B cell (primary cell): Measurements from ENCODE around the gene AFTPH. TPM values are rescaled to one million over a fixed set of nuclear protein-coding genes. Genes with fewer than 3 reads are reported as not detected.

ENCODE experiments used
- ATAC-seq: fragments of 200-7000 bp; cut with Tn5 transposase; one replicate; pipeline ENCODE4 v1.10.0; 2021; ENCODE audit warnings: low read depth, mild to moderate bottlenecking, moderate number of reproducible peaks, moderate library complexity
- CTCF ChIA-PET: fragments of 350-600 bp; sonication (Branson Sonifier 250); formaldehyde crosslinking; loops from one replicate; lab custom pipeline; 2021; ENCODE audit warnings: antibody characterized with exemption, inconsistent platforms; lab: Charles Lee
- POLR2A ChIA-PET: fragments of 350-600 bp; sonication (Branson Sonifier 250); formaldehyde crosslinking; loops from one replicate; lab custom pipeline; 2021; ENCODE audit warnings: antibody characterized with exemption; lab: Charles Lee
- DNase-seq: peaks from one replicate; pipeline ENCODE4 v3.0.0; 2013
- H2AFZ ChIP-seq: 2 replicates; pipeline ENCODE4 v1.6.1; 2012; ENCODE audit warnings: mild to moderate bottlenecking, low read depth, low read length; ENCODE audit not compliant: insufficient read depth, poor library complexity, severe bottlenecking
- H3K27ac ChIP-seq, 2 donors: 1 replicate in 1 of 2; 2 replicates in 1 of 2; pipeline ENCODE4 v1.5.1; 2012 to 2013; ENCODE audit warnings: low read length in 2 of 2, mild to moderate bottlenecking in 2 of 2, moderate library complexity in 1 of 2
- H3K27me3 ChIP-seq, 4 experiments: fragments of 200-600 bp in 1 of 4; sonication (generic) in 1 of 4; replicated peaks in 1 of 4; 1 replicate in 2 of 4; 2 replicates in 2 of 4; pipeline versions ENCODE4 v1.6.1 to v1.7.0; 2013 to 2016; ENCODE audit warnings: low read length in 3 of 4, mild to moderate bottlenecking in 2 of 4, mixed read lengths in 1 of 4, moderate library complexity in 1 of 4; ENCODE audit not compliant: insufficient read depth in 4 of 4, control insufficient read depth in 3 of 4; ENCODE audit errors: control extremely low read depth in 1 of 4
- H3K36me3 ChIP-seq, 2 experiments: replicated peaks in 1 of 2; 1 replicate in 1 of 2; 2 replicates in 1 of 2; pipeline versions ENCODE4 v1.6.1 to v1.7.1; 2013; ENCODE audit warnings: low read length in 1 of 2; ENCODE audit not compliant: insufficient read depth in 2 of 2, control insufficient read depth in 1 of 2; ENCODE audit errors: control extremely low read depth in 1 of 2, extremely low read depth in 1 of 2
- H3K4me1 ChIP-seq, 2 donors: fragments of 200-600 bp in 1 of 2; sonication (generic) in 1 of 2; 1 replicate in 1 of 2; 2 replicates in 1 of 2; pipeline versions ENCODE4 v1.5.1 to v1.6.1; 2013 to 2017; ENCODE audit warnings: low read length in 2 of 2; ENCODE audit not compliant: control insufficient read depth in 2 of 2, insufficient read depth in 2 of 2
- H3K4me2 ChIP-seq: replicated peaks from 2 replicates; pipeline ENCODE3; 2012; ENCODE audit warnings: mild to moderate bottlenecking, low read depth, low read length; ENCODE audit not compliant: poor library complexity, severe bottlenecking
- H3K4me3 ChIP-seq, 5 experiments: fragments of 200-600 bp in 1 of 5; sonication (generic) in 1 of 5; 1 replicate in 3 of 5; 2 replicates in 2 of 5; pipeline versions ENCODE4 v1.5.1 to v1.7.0; 2011 to 2016; ENCODE audit warnings: low read length in 4 of 5, mild to moderate bottlenecking in 4 of 5, low read depth in 2 of 5, control low read depth in 1 of 5, moderate library complexity in 1 of 5; ENCODE audit not compliant: insufficient read depth in 1 of 5; ENCODE audit errors: control extremely low read depth in 1 of 5, extremely low read depth in 1 of 5
- H3K79me2 ChIP-seq: fragments of 200-600 bp; sonication (generic); one replicate; pipeline ENCODE4 v1.6.0; 2016; ENCODE audit warnings: low read length; ENCODE audit not compliant: control insufficient read depth, insufficient read depth
- H3K9ac ChIP-seq: fragments of 200-600 bp; sonication (generic); 2 replicates; pipeline ENCODE4 v1.6.1; 2017; ENCODE audit warnings: mild to moderate bottlenecking, low read length, moderate library complexity
- H3K9me3 ChIP-seq, 3 donors: one replicate each; pipeline versions ENCODE4 v1.6.1 to v1.7.1; 2013; ENCODE audit warnings: low read length in 2 of 3; ENCODE audit not compliant: control insufficient read depth in 2 of 3, insufficient read depth in 1 of 3; ENCODE audit errors: control extremely low read depth in 1 of 3
- H4K20me1 ChIP-seq: 2 replicates; pipeline ENCODE4 v1.6.0; 2012; ENCODE audit warnings: mild to moderate bottlenecking, low read length; ENCODE audit not compliant: insufficient read depth, control insufficient read depth, poor library complexity, severe bottlenecking
- H3K27ac Mint-ChIP-seq: one replicate; pipeline ENCODE4 v1.8.0; 2021; ENCODE audit warnings: mixed read lengths
- H3K27me3 Mint-ChIP-seq: one replicate; pipeline ENCODE4 v1.8.0; 2021; ENCODE audit warnings: mixed read lengths
- H3K4me1 Mint-ChIP-seq: one replicate; pipeline ENCODE4 v1.8.0; 2021; ENCODE audit warnings: mixed read lengths
- H3K4me3 Mint-ChIP-seq: one replicate; pipeline ENCODE4 v1.8.0; 2021; ENCODE audit warnings: mixed read lengths
- H3K9me3 Mint-ChIP-seq: one replicate; pipeline ENCODE4 v1.8.0; 2022; ENCODE audit warnings: mixed read lengths; ENCODE audit not compliant: insufficient read depth
- EZH2 ChIP-seq: IDR thresholded peaks from 2 replicates; pipeline ENCODE4 v1.6.1; 2012; ENCODE audit warnings: borderline replicate concordance, low read depth, mild to moderate bottlenecking, moderate library complexity, low read length; ENCODE audit not compliant: insufficient read depth, poor library complexity, severe bottlenecking
- WGBS: methylation state at CpG from one replicate; pipeline ENCODE4 v1.1.5; 2013; ENCODE audit warnings: missing lambda C conversion rate; ENCODE audit not compliant: insufficient coverage; 5-methylcytosine and 5-hydroxymethylcytosine counted together
- intact Hi-C: fragments of 100-400 bp; cut with micrococcal nuclease; formaldehyde crosslinking; loops from one replicate; pipeline ENCODE4 v1.10.0; 2022
- polyA plus RNA-seq: library from polyadenylated mRNA; depleted of rRNA; stranded (reverse); fragments of >200 nt; gene quantifications from 2 replicates; pipeline ENCODE4 v1.2.3, GENCODE V29; 2012
- small RNA-seq: library from RNA; depleted of rRNA; stranded (forward); fragments of <200 nt; gene quantifications from one replicate; pipeline ENCODE3, GENCODE V24; 2012; ENCODE audit warnings: low replicate concordance, low read depth; ENCODE audit not compliant: insufficient read length
- total RNA-seq, 2 donors: library from RNA; stranded (reverse); fragments of 120-200 nt in 1 of 2; gene quantifications; 1 replicate in 1 of 2; 2 replicates in 1 of 2; pipeline versions ENCODE4 v1.2.3 to v1.2.4, GENCODE V29; 2013 to 2022
- TF ChIP-seq, protein P1 (sequence below): fragments of 200-600 bp; IDR thresholded peaks from one replicate; pipeline ENCODE4 v1.8.0; 2022; ENCODE audit warnings: antibody characterized with exemption, mild to moderate bottlenecking

Gene AFTPH
- total and polyA plus RNA-seq, 2 donors (not counting 1 experiment from before 2014, with no cell fraction given): 45.4 to 94.1 TPM

DNA sequence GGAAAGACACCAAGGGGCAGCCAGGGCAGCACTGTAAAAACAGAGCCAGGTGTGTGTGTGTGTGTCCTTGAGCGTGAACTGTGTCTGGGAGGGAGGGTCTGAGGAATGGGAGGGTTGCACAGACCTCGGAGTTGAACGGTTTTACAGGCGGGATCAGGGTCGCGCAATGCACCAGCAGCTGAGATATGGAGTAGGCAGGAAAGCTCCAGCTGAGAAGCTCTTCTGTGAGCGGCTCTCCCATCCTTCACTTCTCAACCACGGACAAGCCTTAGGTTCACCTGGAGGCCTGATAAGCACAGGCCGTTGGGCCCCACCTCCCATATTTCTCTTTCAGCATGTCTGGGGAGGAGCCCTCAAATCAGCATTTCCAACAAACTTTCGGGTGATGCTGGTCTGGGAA is 117.5 kb downstream of the AFTPH start:
- ChIA-PET POLR2A (no interaction called here), CTCF (interaction anchor here (1.2 to 5.7 kb wide), 6 partner anchors 8 to 219 kb away, joined by 3 to 127 read pairs (median 58); partner anchors contain the start of gene SERTAD2)
- DNase-seq (no peak), ATAC-seq (no peak)
- Mint-ChIP-seq H3K4me3 (peak overlapping the region; percentile 44), H3K27me3 (no peaks in the 10 kb centered on the region), H3K4me1 (peaks cover 90% of the 10 kb centered on the region), H3K9me3 (no peaks in the 10 kb centered on the region), H3K27ac (peak overlapping the region; percentile 86)
- peaks cover 62% of the 10 kb centered on the region for H4K20me1 ChIP-seq
- H3K4me2 ChIP-seq: peak overlapping the region; percentile 17
- peaks cover 0 to 8% of the 10 kb centered on the region in 2 experiments for H3K36me3 ChIP-seq
- no peaks in the 10 kb centered on the region for H3K9me3 ChIP-seq
- H3K27ac ChIP-seq: peak overlapping the region in 1 of 2 donors; percentile 55
- peaks cover 95 to 97% of the 10 kb centered on the region in 2 donors for H3K4me1 ChIP-seq
- intact Hi-C loops: loop anchor here (5.0 kb wide), 1 partner anchor 386 kb away; no protein-coding TSS in a partner anchor
- no peaks in the 10 kb centered on the region for H3K27me3 ChIP-seq
- WGBS: 93% methylated on average over 6 of the region's 10 CpGs
- no peak overlapping the region for H3K9ac ChIP-seq
- H3K4me3 ChIP-seq: no peak overlapping the region
- no peak overlapping the region for H2AFZ ChIP-seq
- TF ChIP-seq, protein P1, sequence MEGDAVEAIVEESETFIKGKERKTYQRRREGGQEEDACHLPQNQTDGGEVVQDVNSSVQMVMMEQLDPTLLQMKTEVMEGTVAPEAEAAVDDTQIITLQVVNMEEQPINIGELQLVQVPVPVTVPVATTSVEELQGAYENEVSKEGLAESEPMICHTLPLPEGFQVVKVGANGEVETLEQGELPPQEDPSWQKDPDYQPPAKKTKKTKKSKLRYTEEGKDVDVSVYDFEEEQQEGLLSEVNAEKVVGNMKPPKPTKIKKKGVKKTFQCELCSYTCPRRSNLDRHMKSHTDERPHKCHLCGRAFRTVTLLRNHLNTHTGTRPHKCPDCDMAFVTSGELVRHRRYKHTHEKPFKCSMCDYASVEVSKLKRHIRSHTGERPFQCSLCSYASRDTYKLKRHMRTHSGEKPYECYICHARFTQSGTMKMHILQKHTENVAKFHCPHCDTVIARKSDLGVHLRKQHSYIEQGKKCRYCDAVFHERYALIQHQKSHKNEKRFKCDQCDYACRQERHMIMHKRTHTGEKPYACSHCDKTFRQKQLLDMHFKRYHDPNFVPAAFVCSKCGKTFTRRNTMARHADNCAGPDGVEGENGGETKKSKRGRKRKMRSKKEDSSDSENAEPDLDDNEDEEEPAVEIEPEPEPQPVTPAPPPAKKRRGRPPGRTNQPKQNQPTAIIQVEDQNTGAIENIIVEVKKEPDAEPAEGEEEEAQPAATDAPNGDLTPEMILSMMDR: no peak
- TF ChIP-seq EZH2: no peak
- peaks cover 92% of the 10 kb centered on the region for H3K79me2 ChIP-seq

Small RNAs within 50 kb of the gene (small RNA-seq; reads per million reads assigned to genes)
- not detected for gene RNU6-100P

Other genes starting within 250 kb of the AFTPH start
- 1.8 and 3.8 TPM in 2 replicates for gene LGALSL, start 70.2 kb upstream of the AFTPH start, total RNA-seq
- gene LGALSL, start 70.2 kb upstream of the AFTPH start, polyA plus RNA-seq: 0.32 and 0.40 TPM in 2 replicates
- 49.5 and 51.2 TPM in 2 replicates for gene SERTAD2, start 129.6 kb downstream of the AFTPH start, total RNA-seq
- gene SERTAD2, start 129.6 kb downstream of the AFTPH start, polyA plus RNA-seq: 58.1 and 66.8 TPM in 2 replicates